SK-N-SH (cell line): ENCODE measurements around the gene RFTN1. TPM values are rescaled to one million over a fixed set of nuclear protein-coding genes. Genes with fewer than 3 reads are reported as not detected.

ENCODE experiments used
- CTCF ChIA-PET: fragments of 300-600, 350-600 bp; formaldehyde crosslinking; extraction: SDS; loops from one replicate; lab custom pipeline; 2021; lab: Yijun Ruan, JAX
- POLR2A ChIA-PET: fragments of 350-600 bp; sonication (Branson Sonifier 250); formaldehyde crosslinking; extraction: SDS; loops from one replicate; lab custom pipeline; 2020; ENCODE audit warnings: antibody characterized with exemption, inconsistent platforms; lab: Yijun Ruan, JAX
- DNase-seq: peaks from one replicate; pipeline ENCODE4 v3.0.0; 2012
- H2AFZ ChIP-seq: fragments of 200-600 bp; sonication (generic); 2 replicates; pipeline ENCODE4 v1.8.1; 2016; ENCODE audit warnings: antibody characterized with exemption, mild to moderate bottlenecking, low read depth
- H3F3A ChIP-seq: fragments of 200-600 bp; sonication (generic); replicated peaks from 2 replicates; pipeline ENCODE3; 2016; ENCODE audit warnings: antibody characterized with exemption, mild to moderate bottlenecking; ENCODE audit not compliant: insufficient read depth
- H3K27ac ChIP-seq, 2 experiments: fragments of 200-500 bp in 1 of 2; fragments of 200-600 bp in 1 of 2; sonication (Bioruptor generic) in 1 of 2; sonication (generic), shearing (Covaris generic) in 1 of 2; 2 replicates each; pipeline versions ENCODE4 v1.5.1 to v1.6.1; 2014 to 2016; ENCODE audit warnings: low read depth in 2 of 2, inconsistent platforms in 1 of 2, low read length in 1 of 2, mild to moderate bottlenecking in 1 of 2, mixed read lengths in 1 of 2
- H3K27me3 ChIP-seq: fragments of 200-600 bp; sonication (generic), shearing (Covaris generic); 2 replicates; pipeline ENCODE4 v1.6.1; 2016; ENCODE audit warnings: mixed run types; ENCODE audit not compliant: insufficient read depth
- H3K36me3 ChIP-seq, 2 experiments: fragments of 200-500 bp in 1 of 2; fragments of 200-600 bp in 1 of 2; sonication (Bioruptor generic) in 1 of 2; sonication (generic) in 1 of 2; replicated peaks in 1 of 2; 2 replicates each; pipeline versions ENCODE3 to v1.5.1; 2014 to 2016; ENCODE audit warnings: low read length in 1 of 2, mild to moderate bottlenecking in 1 of 2; ENCODE audit not compliant: insufficient read depth in 2 of 2, control insufficient read depth in 1 of 2
- H3K4me1 ChIP-seq, 2 experiments: fragments of 200-500 bp in 1 of 2; fragments of 200-600 bp in 1 of 2; sonication (Bioruptor generic) in 1 of 2; sonication (generic), shearing (Covaris generic) in 1 of 2; 2 replicates each; pipeline versions ENCODE4 v1.5.1 to v1.6.1; 2014 to 2016; ENCODE audit warnings: low read depth in 1 of 2, low read length in 1 of 2, mixed run types in 1 of 2; ENCODE audit not compliant: insufficient read depth in 2 of 2, control insufficient read depth in 1 of 2
- H3K4me2 ChIP-seq: fragments of 200-600 bp; sonication (generic), shearing (Covaris generic); 2 replicates; pipeline ENCODE4 v1.6.1; 2017; ENCODE audit warnings: mixed run types
- H3K4me3 ChIP-seq, 2 experiments: fragments of 200-500 bp in 1 of 2; fragments of 200-600 bp in 1 of 2; sonication (Bioruptor generic) in 1 of 2; sonication (generic), shearing (Covaris generic) in 1 of 2; 2 replicates each; pipeline versions ENCODE4 v1.5.1 to v1.8.1; 2014 to 2016; ENCODE audit warnings: low read depth in 2 of 2, inconsistent platforms in 1 of 2, low read length in 1 of 2, mild to moderate bottlenecking in 1 of 2, mixed read lengths in 1 of 2, moderate library complexity in 1 of 2
- H3K79me2 ChIP-seq: fragments of 200-600 bp; sonication (generic); 2 replicates; pipeline ENCODE4 v1.8.1; 2017; ENCODE audit warnings: mild to moderate bottlenecking; ENCODE audit not compliant: insufficient read depth
- H3K9ac ChIP-seq: fragments of 200-600 bp; sonication (generic); 2 replicates; pipeline ENCODE4 v1.6.1; 2017; ENCODE audit warnings: mixed run types
- H3K9me2 ChIP-seq: fragments of 200-600 bp; sonication (generic); 2 replicates; pipeline ENCODE4 v1.6.1; 2017; ENCODE audit warnings: mixed run types
- H3K9me3 ChIP-seq: fragments of 200-600 bp; sonication (generic); 2 replicates; pipeline ENCODE4 v1.6.1; 2017; ENCODE audit warnings: mixed run types, mild to moderate bottlenecking, moderate library complexity
- H4K20me1 ChIP-seq: fragments of 200-600 bp; sonication (generic); 2 replicates; pipeline ENCODE4 v1.6.1; 2017; ENCODE audit warnings: mild to moderate bottlenecking, mixed run types; ENCODE audit not compliant: insufficient read depth
- GATA2 ChIP-seq: sonication (generic); formaldehyde crosslinking; IDR thresholded peaks from 2 replicates; pipeline ENCODE4 v1.5.0; 2020; ENCODE audit warnings: mild to moderate bottlenecking, missing genetic modification reagents
- JUND ChIP-seq: IDR thresholded peaks from 2 replicates; pipeline ENCODE4 v1.4.0; 2012
- MEF2A ChIP-seq: IDR thresholded peaks from 2 replicates; pipeline ENCODE4 v1.4.0; 2012; ENCODE audit warnings: low read depth, borderline replicate concordance
- MXI1 ChIP-seq: IDR thresholded peaks from 2 replicates; pipeline ENCODE4 v1.6.1; 2012; ENCODE audit warnings: mild to moderate bottlenecking, low read depth, low read length, improper control_type of control experiment
- PBX3 ChIP-seq: IDR thresholded peaks from 2 replicates; pipeline ENCODE4; 2012
- RXRA ChIP-seq: IDR thresholded peaks from 2 replicates; pipeline ENCODE4 v1.4.0; 2012; ENCODE audit warnings: low read depth, mild to moderate bottlenecking, borderline replicate concordance
- SMC3 ChIP-seq: IDR thresholded peaks from 2 replicates; pipeline ENCODE4 v1.6.1; 2012; ENCODE audit warnings: low read depth, low read length, improper control_type of control experiment
- USF1 ChIP-seq: IDR thresholded peaks from 2 replicates; pipeline ENCODE4 v1.4.0; 2012; ENCODE audit warnings: low read depth, borderline replicate concordance
- YY1 ChIP-seq: IDR thresholded peaks from 2 replicates; pipeline ENCODE4 v1.4.0; 2012; ENCODE audit warnings: low read depth, mild to moderate bottlenecking
- ZBTB33 ChIP-seq: IDR thresholded peaks from 2 replicates; pipeline ENCODE4 v1.4.0; 2012; ENCODE audit warnings: low read depth, borderline replicate concordance
- WGBS: methylation state at CpG from one replicate; pipeline ENCODE4 v1.1.6; 2017; ENCODE audit warnings: low lambda C conversion rate; 5-methylcytosine and 5-hydroxymethylcytosine counted together
- polyA plus RNA-seq, 3 experiments: library from polyadenylated mRNA; depleted of rRNA; stranded (reverse); fragments of >200 nt; gene quantifications; 2 replicates each; pipeline ENCODE4 v1.2.3, GENCODE V29; 2012

The RFTN1 gene
- polyA plus RNA-seq, 1 of the 3 experiments (the other 2 are of a cell fraction): 21.2 TPM

GRCh38 chr3:16468336-16469098, 45.0 kb downstream of the RFTN1 start (continued):
- TF ChIP-seq USF1 (no peak), GATA2 (peak; percentile 57), MEF2A (no peak), MXI1 (no peak), YY1 (peak; percentile 16; the same call in 1 of the 2 replicates), RXRA (peak; percentile 36; the same call in 1 of the 2 replicates), SMC3 (no peak), ZBTB33 (no peak)

GRCh38 chr3:16468002-16468335, 45.5 kb downstream of the RFTN1 start:
- no peak overlapping the region for H3K4me3 ChIP-seq
- peak overlapping the region; percentile 24; the same call in 1 of the 2 replicates for H3K9ac ChIP-seq
- H3K9me2 ChIP-seq: no peaks in the 10 kb centered on the region
- TF ChIP-seq JUND (no peak), GATA2 (peak; percentile 36; the same call in 1 of the 2 replicates), PBX3 (peak; percentile 22; the same call in 1 of the 2 replicates)
- H2AFZ ChIP-seq: no peak overlapping the region
- H3K4me1 ChIP-seq: peaks cover 10 to 45% of the 10 kb centered on the region in 2 experiments; a peak in 3 of 4 replicates
- H3K4me2 ChIP-seq: peak overlapping the region; percentile 53
- H3K27me3 ChIP-seq: no peaks in the 10 kb centered on the region
- no peak for DNase-seq
- no peaks in the 10 kb centered on the region for H4K20me1 ChIP-seq
- peak overlapping the region; percentile 61 to 95 for H3K27ac ChIP-seq
- CTCF ChIA-PET: interaction anchor here (0.8 kb wide), 1 partner anchor 15 kb away, joined by 3 read pairs; no protein-coding TSS in a partner anchor
- POLR2A ChIA-PET: interaction anchor here (1.0 to 2.2 kb wide), 3 partner anchors 27 to 48 kb away, joined by 3 to 7 read pairs (median 3); no protein-coding TSS in a partner anchor
- no peaks in the 10 kb centered on the region for H3K9me3 ChIP-seq
- H3F3A ChIP-seq: peaks cover 21% of the 10 kb centered on the region
- WGBS: 15% methylated on average over 6 of the region's 6 CpGs
- H3K79me2 ChIP-seq: peaks cover 27% of the 10 kb centered on the region; the same call in 1 of the 2 replicates
- peaks cover 17 to 23% of the 10 kb centered on the region in 2 experiments for H3K36me3 ChIP-seq
